Right atrium auricular region (tissue), 2 donors: ENCODE results near the gene VAMP2. TPM values are rescaled to one million over a fixed set of nuclear protein-coding genes. Genes with fewer than 3 reads are reported as not detected.

Source experiments
- DNase-seq: peaks from one replicate; pipeline ENCODE4 v3.0.0-alpha.2; 2019; ENCODE audit warnings: low spot score
- H3K27ac ChIP-seq, 2 donors: fragments of 200-600 bp; sonication (generic); 1 replicate in 1 of 2; 2 replicates in 1 of 2; pipeline ENCODE4 v1.5.1; 2016 to 2019
- H3K27me3 ChIP-seq, 2 donors: fragments of 200-600 bp; sonication (generic); one replicate each; pipeline versions ENCODE4 v1.5.1 to v1.6.0; 2017 to 2019
- H3K36me3 ChIP-seq: fragments of 200-600 bp; sonication (generic); one replicate; pipeline ENCODE4 v1.5.1; 2016
- H3K4me1 ChIP-seq, 2 donors: fragments of 200-600 bp; sonication (generic); one replicate each; pipeline versions ENCODE4 v1.5.1 to v1.6.0; 2017 to 2019
- H3K4me3 ChIP-seq, 2 donors: fragments of 200-600 bp; sonication (generic); 1 replicate in 1 of 2; 2 replicates in 1 of 2; pipeline ENCODE4 v1.5.1; 2017 to 2019; ENCODE audit warnings: mild to moderate bottlenecking in 1 of 2, moderate library complexity in 1 of 2
- H3K9me3 ChIP-seq, 2 donors: fragments of 200-600 bp; sonication (generic); one replicate each; pipeline ENCODE4 v1.5.1; 2019
- CTCF ChIP-seq, 2 donors: fragments of 200-600 bp; sonication (generic); IDR thresholded peaks; one replicate each; pipeline ENCODE4 v1.5.1; 2019; ENCODE audit warnings: antibody characterized with exemption in 2 of 2
- total RNA-seq, 2 donors: library from RNA; depleted of rRNA; stranded (reverse); fragments of >200 nt; gene quantifications; one replicate each; pipeline ENCODE4 v1.1.0, GENCODE V29; 2016

VAMP2 gene
- total RNA-seq, 2 donors from 2014 or later, result 27.4 to 39.7 TPM

- peaks cover 0 to 56% of the 10 kb centered on the region in 2 donors for H3K4me1 ChIP-seq
- peaks cover 96% of the 10 kb centered on the region for H3K36me3 ChIP-seq
- no peaks in the 10 kb centered on the region for H3K27me3 ChIP-seq
- peak overlapping the region; percentile 12 to 40 for H3K27ac ChIP-seq
- H3K9me3 ChIP-seq, result no peaks in the 10 kb centered on the region
- no peak for DNase-seq
- no peak overlapping the region for H3K4me3 ChIP-seq
- TF ChIP-seq CTCF (IDR thresholded peaks at IDR 0.05), result no peak
These were observed 19.0 kb downstream of the VAMP2 start for GRCh38 chr17:8143581-8144400.

GRCh38 chr17:8142887-8143580 lies 19.7 kb downstream of the VAMP2 start:
- DNase-seq, result no peak
- Histone ChIP-seq H3K27me3 (no peaks in the 10 kb centered on the region), H3K4me3 (no peak overlapping the region), H3K9me3 (no peaks in the 10 kb centered on the region), H3K36me3 (peaks cover 88% of the 10 kb centered on the region), H3K27ac (peak overlapping the region; percentile 22 to 41), H3K4me1 (peaks cover 0 to 55% of the 10 kb centered on the region in 2 donors)
- no peak for TF ChIP-seq CTCF (IDR thresholded peaks at IDR 0.05)

- Histone ChIP-seq H3K27ac (peak overlapping the region; percentile 22 to 41), H3K4me1 (peaks cover 0 to 54% of the 10 kb centered on the region in 2 donors), H3K4me3 (no peak overlapping the region), H3K9me3 (no peaks in the 10 kb centered on the region), H3K27me3 (no peaks in the 10 kb centered on the region), H3K36me3 (peaks cover 81% of the 10 kb centered on the region)
- DNase-seq, result no peak
- TF ChIP-seq CTCF (IDR thresholded peaks at IDR 0.05), result no peak
These were observed 20.4 kb downstream of the VAMP2 start for GRCh38 chr17:8142158-8142886.

- peaks cover 0 to 48% of the 10 kb centered on the region in 2 donors for H3K4me1 ChIP-seq
- TF ChIP-seq CTCF (IDR thresholded peaks at IDR 0.05), result no peak
- H3K4me3 ChIP-seq, result no peak overlapping the region
- H3K9me3 ChIP-seq, result no peaks in the 10 kb centered on the region
- H3K36me3 ChIP-seq, result peaks cover 75% of the 10 kb centered on the region
- H3K27me3 ChIP-seq, result no peaks in the 10 kb centered on the region
- DNase-seq, result no peak
- peak overlapping the region; percentile 22 to 41 for H3K27ac ChIP-seq
These were observed 21.0 kb downstream of the VAMP2 start for GRCh38 chr17:8141741-8142140.

- Histone ChIP-seq H3K36me3 (peaks cover 69% of the 10 kb centered on the region), H3K4me3 (no peak overlapping the region), H3K9me3 (no peaks in the 10 kb centered on the region), H3K4me1 (peaks cover 0 to 41% of the 10 kb centered on the region in 2 donors), H3K27me3 (no peaks in the 10 kb centered on the region), H3K27ac (peak overlapping the region; percentile 88 to 95)
- DNase-seq, result no peak
- TF ChIP-seq CTCF (IDR thresholded peaks at IDR 0.05), result no peak
These were observed 21.7 kb downstream of the VAMP2 start for GRCh38 chr17:8141045-8141444.
